GM12878 (cell line): ENCODE data around the gene PCDHA3. TPM values are rescaled to one million over a fixed set of nuclear protein-coding genes. Genes with fewer than 3 reads are reported as not detected.

Experiments used
- ATAC-seq: fragments of 200-7000 bp; cut with Tn5 transposase; 3 replicates; pipeline ENCODE4 v1.9.1; 2020; ENCODE audit warnings: mild to moderate bottlenecking, moderate library complexity
- BruUV-seq: library from RNA; stranded (reverse); fragments of 400-500 nt; replicated peaks from 2 replicates; lab custom pipeline; 2021; lab: Mats Ljungman, UMichigan
- CTCF ChIA-PET: fragments of 300-600 bp; sonication (Branson Sonifier 250); formaldehyde crosslinking; extraction: SDS; loops from one replicate; lab custom pipeline; 2021; ENCODE audit warnings: inconsistent platforms; lab: Yijun Ruan, JAX
- POLR2A ChIA-PET: fragments of 350-600 bp; formaldehyde crosslinking; extraction: SDS; loops from one replicate; lab custom pipeline; 2021; ENCODE audit warnings: inconsistent platforms; lab: Charles Lee
- RAD21 ChIA-PET: fragments of 300-600 bp; sonication (Branson Sonifier 250); formaldehyde crosslinking; loops from one replicate; lab custom pipeline; 2023; ENCODE audit warnings: antibody characterized with exemption; ENCODE audit not compliant: unreplicated experiment; lab: Charles Lee
- SMC1A ChIA-PET: fragments of 300-600 bp; sonication (Branson Sonifier 250); formaldehyde crosslinking; loops from one replicate; lab custom pipeline; 2023; ENCODE audit not compliant: unreplicated experiment, uncharacterized antibody; lab: Charles Lee
- DNase-seq: peaks from one replicate; pipeline ENCODE4 v3.0.0-alpha.2; 2011; ENCODE audit warnings: low read depth, low spot score
- FAIRE-seq: peaks from 3 replicates; lab custom pipeline; 2011; peaks lifted over from hg19 to GRCh38; lab: Jason Lieb, UNC
- H2AFZ ChIP-seq: 2 replicates; pipeline ENCODE4 v1.6.0; 2011; ENCODE audit warnings: low read depth, low read length, control low read depth; ENCODE audit not compliant: control insufficient read depth
- H3K27ac ChIP-seq: 2 replicates; pipeline ENCODE4 v1.5.1; 2011; ENCODE audit warnings: control low read depth; ENCODE audit not compliant: control insufficient read depth, insufficient read depth
- H3K27me3 ChIP-seq, 2 experiments: replicated peaks in 1 of 2; 2 replicates each; pipeline versions ENCODE4 v1.6.0 to v1.6.1; 2011; ENCODE audit warnings: low read length in 1 of 2; ENCODE audit not compliant: control insufficient read depth in 2 of 2, insufficient read depth in 2 of 2
- H3K36me3 ChIP-seq, 2 experiments: 2 replicates each; pipeline ENCODE4 v1.5.1; 2011; ENCODE audit warnings: low read length in 1 of 2; ENCODE audit not compliant: control insufficient read depth in 2 of 2, insufficient read depth in 2 of 2
- H3K4me1 ChIP-seq: 2 replicates; pipeline ENCODE4 v1.6.1; 2011; ENCODE audit warnings: mild to moderate bottlenecking, low read length, moderate library complexity, mixed read lengths; ENCODE audit not compliant: control insufficient read depth, insufficient read depth
- H3K4me2 ChIP-seq: 2 replicates; pipeline ENCODE4 v1.6.0; 2011; ENCODE audit warnings: control low read depth; ENCODE audit not compliant: control insufficient read depth, insufficient read depth
- H3K4me3 ChIP-seq: fragments of 200-600 bp; sonication (generic); 2 replicates; pipeline ENCODE4 v1.5.1; 2016
- H3K79me2 ChIP-seq: 2 replicates; pipeline ENCODE4 v1.6.0; 2011; ENCODE audit warnings: low read length; ENCODE audit not compliant: control insufficient read depth, insufficient read depth
- H3K9ac ChIP-seq: 2 replicates; pipeline ENCODE4 v1.8.0; 2011; ENCODE audit warnings: low read length, control low read depth, mixed read lengths; ENCODE audit not compliant: control insufficient read depth, insufficient read depth
- H3K9me3 ChIP-seq: replicated peaks from 3 replicates; pipeline ENCODE4 v1.5.1; 2011; ENCODE audit warnings: mild to moderate bottlenecking, low read length; ENCODE audit not compliant: control insufficient read depth, insufficient read depth
- H4K20me1 ChIP-seq: 2 replicates; pipeline ENCODE4 v1.6.0; 2011; ENCODE audit not compliant: control insufficient read depth, insufficient read depth
- E4F1 ChIP-seq: fragments of 450-650 bp; IDR thresholded peaks from 2 replicates; pipeline ENCODE4 v1.6.1; 2018; ENCODE audit warnings: borderline replicate concordance, mild to moderate bottlenecking; ENCODE audit not compliant: partially characterized antibody
- ETV6 ChIP-seq, 2 experiments: fragments of 450-650 bp in 1 of 2; IDR thresholded peaks in 1 of 2; conservative IDR thresholded peaks in 1 of 2; 2 replicates each; pipeline ENCODE4 v1.6.1; 2014; ENCODE audit warnings: antibody characterized with exemption in 1 of 2, borderline replicate concordance in 1 of 2, low read depth in 1 of 2, mild to moderate bottlenecking in 1 of 2, moderate library complexity in 1 of 2
- FOXM1 ChIP-seq: IDR thresholded peaks from 2 replicates; pipeline ENCODE4 v1.6.1; 2012; ENCODE audit warnings: low read depth, mild to moderate bottlenecking, inconsistent platforms, low read length, moderate library complexity
- GATAD2B ChIP-seq: fragments of 450-650 bp; conservative IDR thresholded peaks from 2 replicates; pipeline ENCODE4 v1.6.1; 2017; ENCODE audit warnings: low read depth, mild to moderate bottlenecking, moderate library complexity
- HDAC6 ChIP-seq: fragments of 200-600 bp; sonication (generic); IDR thresholded peaks from one replicate; pipeline ENCODE4 v1.8.0; 2017; ENCODE audit warnings: antibody characterized with exemption; ENCODE audit not compliant: unreplicated experiment
- HDGF ChIP-seq: fragments of 450-650 bp; IDR thresholded peaks from 2 replicates; pipeline ENCODE4 v1.6.1; 2016; ENCODE audit warnings: antibody characterized with exemption
- IRF3 ChIP-seq: fragments of 450-650 bp; IDR thresholded peaks from 2 replicates; pipeline ENCODE4 v1.6.1; 2014; ENCODE audit warnings: mild to moderate bottlenecking
- NFYA ChIP-seq: IDR thresholded peaks from 2 replicates; pipeline ENCODE4 v1.6.1; 2011; ENCODE audit warnings: low read depth, mild to moderate bottlenecking, low read length, improper control_type of control experiment, borderline replicate concordance
- POLR2A ChIP-seq: IDR thresholded peaks from 2 replicates; pipeline ENCODE4 v1.6.1; 2011; ENCODE audit warnings: low read depth, mild to moderate bottlenecking, low read length
- POLR2AphosphoS2 ChIP-seq: IDR thresholded peaks from 2 replicates; pipeline ENCODE4 v1.6.1; 2011; ENCODE audit warnings: low read depth, mild to moderate bottlenecking, low read length, improper control_type of control experiment, moderate library complexity
- RAD51 ChIP-seq: fragments of 450-650 bp; IDR thresholded peaks from 2 replicates; pipeline ENCODE4 v1.6.1; 2016; ENCODE audit warnings: moderate library complexity, mild to moderate bottlenecking, inconsistent platforms
- SUZ12 ChIP-seq: fragments of 200-600 bp; sonication (generic); IDR thresholded peaks from one replicate; pipeline ENCODE4 v1.6.1; 2018; ENCODE audit warnings: antibody characterized with exemption, mild to moderate bottlenecking; ENCODE audit not compliant: unreplicated experiment
- TBL1XR1 ChIP-seq: IDR thresholded peaks from 2 replicates; pipeline ENCODE4 v1.6.1; 2012; ENCODE audit warnings: low read depth, low read length, improper control_type of control experiment
- TCF7 ChIP-seq: IDR thresholded peaks from 2 replicates; pipeline ENCODE4 v1.6.1; 2014; ENCODE audit warnings: antibody characterized with exemption, borderline replicate concordance
- WRNIP1 ChIP-seq: IDR thresholded peaks from 2 replicates; pipeline ENCODE4 v1.6.1; 2011; ENCODE audit warnings: low read depth, low read length, improper control_type of control experiment, borderline replicate concordance
- ZBTB4 ChIP-seq: fragments of 450-650 bp; formaldehyde crosslinking; IDR thresholded peaks from 2 replicates; pipeline ENCODE4 v1.4.0; 2022; ENCODE audit warnings: mild to moderate bottlenecking, moderate library complexity
- ZSCAN29 ChIP-seq: fragments of 450-650 bp; IDR thresholded peaks from 2 replicates; pipeline ENCODE4 v1.6.1; 2017; ENCODE audit warnings: mild to moderate bottlenecking, moderate library complexity
- WGBS: methylation state at CpG from one replicate; pipeline ENCODE4 v1.1.6; 2016; ENCODE audit warnings: low lambda C conversion rate; ENCODE audit not compliant: insufficient replicate concordance, insufficient coverage; ENCODE audit errors: missing lambda C conversion rate; 5-methylcytosine and 5-hydroxymethylcytosine counted together
- in situ Hi-C: fragments of 300-500 bp; cut with MboI; formaldehyde crosslinking; loops from 9 replicates; pipeline ENCODE4 v1.14.3; 2018; ENCODE audit warnings: mixed read lengths
- intact Hi-C: fragments of 100-400 bp; cut with micrococcal nuclease; formaldehyde crosslinking; loops from one replicate; pipeline ENCODE4 v1.14.2; 2022; ENCODE audit not compliant: unreplicated experiment
- polyA plus RNA-seq, 11 experiments: library from polyadenylated mRNA; depleted of rRNA in 4 of 11; unstranded in 6 of 11; stranded (reverse) in 5 of 11; fragments of >200 nt; fragmentation: Nextera tagmentation in 4 of 11; fragmentation: Illumina TruSeq in 1 of 11; extraction: Ambion mirVana in 4 of 11; extraction: Trizol in 1 of 11; gene quantifications; 1 replicate in 1 of 11; 2 replicates in 10 of 11; pipeline versions ENCODE4 v1.2.1 to v1.2.3, GENCODE V29; 2011 to 2016; ENCODE audit warnings: inconsistent platforms in 2 of 11, missing spikeins in 2 of 11, low read depth in 1 of 11
- total RNA-seq, 4 experiments: library from RNA; depleted of rRNA in 3 of 4; stranded (reverse); fragments of >200 nt in 3 of 4; fragmentation: Illumina TruSeq in 1 of 4; extraction: Trizol in 1 of 4; gene quantifications; 2 replicates each; pipeline versions ENCODE4 v1.2.1 to v1.2.3, GENCODE V29; 2013 to 2021
- TF ChIP-seq, protein P1 (sequence below): fragments of 450-650 bp; IDR thresholded peaks from 2 replicates; pipeline ENCODE4 v1.6.1; 2017; ENCODE audit warnings: borderline replicate concordance

Gene PCDHA3
- total and polyA plus RNA-seq, 10 of the 15 experiments (the other 5 are each of a cell fraction or from before 2014, with no cell fraction given): 0.01 to 0.04 TPM; not detected in 8

DNA sequence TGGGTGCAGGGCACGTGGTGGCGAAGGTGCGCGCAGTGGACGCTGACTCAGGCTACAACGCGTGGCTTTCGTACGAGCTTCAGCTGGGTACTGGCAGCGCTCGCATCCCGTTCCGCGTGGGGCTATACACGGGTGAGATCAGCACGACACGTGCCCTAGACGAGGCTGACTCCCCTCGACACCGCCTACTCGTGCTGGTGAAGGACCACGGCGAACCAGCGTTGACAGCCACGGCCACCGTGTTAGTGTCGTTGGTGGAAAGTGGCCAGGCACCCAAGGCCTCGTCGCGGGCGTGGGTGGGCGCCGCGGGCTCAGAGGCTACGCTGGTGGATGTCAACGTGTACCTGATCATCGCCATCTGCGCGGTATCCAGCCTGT is 4.2 kb upstream of the PCDHA3 start:
- intact Hi-C loops (no loop called here), in situ Hi-C loops (no loop called here)
- no peak overlapping the region for H3K4me2 ChIP-seq
- H3K27me3 ChIP-seq: no peaks in the 10 kb centered on the region
- no TSS peak for BruUV-seq
- no peaks in the 10 kb centered on the region for H3K79me2 ChIP-seq
- no peaks in the 10 kb centered on the region for H4K20me1 ChIP-seq
- H3K27ac ChIP-seq: no peak overlapping the region
- H3K4me1 ChIP-seq: no peaks in the 10 kb centered on the region
- peaks cover 1% of the 10 kb centered on the region; the same call in 2 of the 3 replicates for H3K9me3 ChIP-seq
- no peak overlapping the region for H3K4me3 ChIP-seq
- ATAC-seq (no peak), FAIRE-seq (no peak), DNase-seq (no peak)
- ChIA-PET POLR2A (no interaction called here), SMC1A (no interaction called here), RAD21 (no interaction called here), CTCF (no interaction called here)
- H2AFZ ChIP-seq: no peak overlapping the region
- H3K36me3 ChIP-seq: no peaks in the 10 kb centered on the region
- 78% methylated on average over 33 of the region's 39 CpGs for WGBS
- no peak overlapping the region for H3K9ac ChIP-seq
- TF ChIP-seq IRF3 (no peak), SUZ12 (no peak), ETV6 (conservative IDR thresholded peaks at IDR 0.05 in 1 of 2, IDR thresholded peaks at IDR 0.05 in 1 of 2; ENCODE audit: borderline replicate concordance in 1 of 2, low read depth in 1 of 2) (no peak), ZSCAN29 (no peak), NFYA (no peak), HDGF (no peak), GATAD2B (no peak), POLR2A (no peak), POLR2AphosphoS2 (no peak), FOXM1 (no peak), RAD51 (no peak), TBL1XR1 (no peak), HDAC6 (no peak), E4F1 (no peak), TCF7 (no peak), ZBTB4 (no peak), WRNIP1 (no peak)
- TF ChIP-seq, protein P1, sequence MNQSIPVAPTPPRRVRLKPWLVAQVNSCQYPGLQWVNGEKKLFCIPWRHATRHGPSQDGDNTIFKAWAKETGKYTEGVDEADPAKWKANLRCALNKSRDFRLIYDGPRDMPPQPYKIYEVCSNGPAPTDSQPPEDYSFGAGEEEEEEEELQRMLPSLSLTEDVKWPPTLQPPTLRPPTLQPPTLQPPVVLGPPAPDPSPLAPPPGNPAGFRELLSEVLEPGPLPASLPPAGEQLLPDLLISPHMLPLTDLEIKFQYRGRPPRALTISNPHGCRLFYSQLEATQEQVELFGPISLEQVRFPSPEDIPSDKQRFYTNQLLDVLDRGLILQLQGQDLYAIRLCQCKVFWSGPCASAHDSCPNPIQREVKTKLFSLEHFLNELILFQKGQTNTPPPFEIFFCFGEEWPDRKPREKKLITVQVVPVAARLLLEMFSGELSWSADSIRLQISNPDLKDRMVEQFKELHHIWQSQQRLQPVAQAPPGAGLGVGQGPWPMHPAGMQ: no peak
